Body of pancreas (tissue), 4 donors: Measurements from ENCODE around the gene PDE6B. TPM values are rescaled to one million over a fixed set of nuclear protein-coding genes. Genes with fewer than 3 reads are reported as not detected.

Experiments used
- ATAC-seq: fragments of 150-250 bp; one replicate; pipeline ENCODE4 v1.9.1; 2016
- DNase-seq, 4 donors: peaks; one replicate each; pipeline ENCODE4 v3.0.0-alpha.2; 2019
- H3K27ac ChIP-seq, 4 donors: fragments of 200-600 bp; sonication (generic); 1 replicate in 3 of 4; 2 replicates in 1 of 4; pipeline versions ENCODE4 v1.5.1 to v1.6.1; 2016 to 2019; ENCODE audit warnings: mild to moderate bottlenecking in 1 of 4, mixed read lengths in 1 of 4, moderate library complexity in 1 of 4
- H3K27me3 ChIP-seq, 2 donors: fragments of 200-600 bp; sonication (generic); one replicate each; pipeline ENCODE4 v1.6.0; 2016; ENCODE audit warnings: mild to moderate bottlenecking in 1 of 2
- H3K36me3 ChIP-seq, 2 donors: fragments of 200-600 bp; sonication (generic); replicated peaks in 1 of 2; 2 replicates each; pipeline ENCODE4 v1.5.1; 2016; ENCODE audit warnings: low read depth in 2 of 2; ENCODE audit not compliant: insufficient read depth in 1 of 2
- H3K4me1 ChIP-seq: fragments of 200-600 bp; sonication (generic); one replicate; pipeline ENCODE4 v1.6.0; 2016
- H3K4me3 ChIP-seq, 2 donors: fragments of 200-600 bp; sonication (generic); 1 replicate in 1 of 2; 2 replicates in 1 of 2; pipeline ENCODE4 v1.5.1; 2016 to 2019
- H3K9me3 ChIP-seq, 3 donors: fragments of 200-600 bp; sonication (generic); 1 replicate in 2 of 3; 2 replicates in 1 of 3; pipeline ENCODE4 v1.5.1; 2016
- POLR2A ChIP-seq, 3 donors: fragments of 450-650 bp; IDR thresholded peaks; one replicate each; pipeline ENCODE4 v1.6.1; 2016; ENCODE audit warnings: antibody characterized with exemption in 3 of 3, mild to moderate bottlenecking in 2 of 3
- WGBS, 2 donors: methylation state at CpG; one replicate each; pipeline ENCODE4 v1.1.5; 2017; 5-methylcytosine and 5-hydroxymethylcytosine counted together
- intact Hi-C: fragments of 100-400 bp; cut with DNase I; formaldehyde crosslinking; loops from one replicate; pipeline ENCODE4 v1.15.1; 2023
- total RNA-seq, 2 donors: library from RNA; depleted of rRNA; stranded (reverse); fragments of >200 nt; gene quantifications; one replicate each; pipeline ENCODE4 v1.1.0, GENCODE V29; 2016
- TF ChIP-seq, protein P1 (sequence below), 7 experiments: fragments of 450-650 bp in 4 of 7; fragments of 200-600 bp in 3 of 7; sonication (generic) in 3 of 7; IDR thresholded peaks; one replicate each; pipeline ENCODE4 v1.5.1; 2016 to 2019; ENCODE audit warnings: antibody characterized with exemption in 7 of 7

Gene PDE6B
- total RNA-seq, 2 donors from 2014 or later: 0.26 TPM; not detected in 1

- H3K27ac ChIP-seq: no peak overlapping the region
- no peaks in the 10 kb centered on the region for H3K36me3 ChIP-seq
- 79 to 87% methylated on average over 7 to 8 of the region's 9 CpGs for WGBS, 2 donors
- TF ChIP-seq, protein P1, sequence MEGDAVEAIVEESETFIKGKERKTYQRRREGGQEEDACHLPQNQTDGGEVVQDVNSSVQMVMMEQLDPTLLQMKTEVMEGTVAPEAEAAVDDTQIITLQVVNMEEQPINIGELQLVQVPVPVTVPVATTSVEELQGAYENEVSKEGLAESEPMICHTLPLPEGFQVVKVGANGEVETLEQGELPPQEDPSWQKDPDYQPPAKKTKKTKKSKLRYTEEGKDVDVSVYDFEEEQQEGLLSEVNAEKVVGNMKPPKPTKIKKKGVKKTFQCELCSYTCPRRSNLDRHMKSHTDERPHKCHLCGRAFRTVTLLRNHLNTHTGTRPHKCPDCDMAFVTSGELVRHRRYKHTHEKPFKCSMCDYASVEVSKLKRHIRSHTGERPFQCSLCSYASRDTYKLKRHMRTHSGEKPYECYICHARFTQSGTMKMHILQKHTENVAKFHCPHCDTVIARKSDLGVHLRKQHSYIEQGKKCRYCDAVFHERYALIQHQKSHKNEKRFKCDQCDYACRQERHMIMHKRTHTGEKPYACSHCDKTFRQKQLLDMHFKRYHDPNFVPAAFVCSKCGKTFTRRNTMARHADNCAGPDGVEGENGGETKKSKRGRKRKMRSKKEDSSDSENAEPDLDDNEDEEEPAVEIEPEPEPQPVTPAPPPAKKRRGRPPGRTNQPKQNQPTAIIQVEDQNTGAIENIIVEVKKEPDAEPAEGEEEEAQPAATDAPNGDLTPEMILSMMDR (IDR thresholded peaks at IDR 0.05): no peak
- no peak for TF ChIP-seq POLR2A (IDR thresholded peaks at IDR 0.05)
- H3K4me1 ChIP-seq: peaks cover 47% of the 10 kb centered on the region
- DNase-seq (no peak), ATAC-seq (no peak)
- intact Hi-C loops: no loop called here
- no peak overlapping the region for H3K4me3 ChIP-seq
- H3K9me3 ChIP-seq: no peaks in the 10 kb centered on the region
- H3K27me3 ChIP-seq: no peaks in the 10 kb centered on the region
Measured at GRCh38 chr4:680091-680490, 54.7 kb downstream of the PDE6B start.

DNA sequence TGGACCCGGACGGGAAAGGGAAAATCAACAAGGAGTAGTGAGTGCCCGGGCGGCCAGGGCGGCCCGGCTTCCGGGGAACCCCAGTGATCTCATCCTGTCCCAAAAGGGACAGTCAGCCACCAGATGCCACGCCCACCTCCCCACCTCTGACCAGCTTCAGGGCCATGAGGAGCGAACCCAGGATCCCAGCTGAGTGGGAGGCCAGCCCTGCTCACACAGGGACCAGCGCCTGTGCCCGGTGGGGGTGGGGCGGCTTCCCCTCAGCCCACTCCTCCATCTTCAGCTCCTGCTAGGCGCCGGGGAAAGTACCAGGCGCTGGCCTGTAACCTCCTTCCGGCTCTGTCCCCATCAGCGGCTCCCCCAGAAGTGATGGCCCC, 55.2 kb downstream of the PDE6B start:
- H3K27ac ChIP-seq: no peak overlapping the region
- no peak for TF ChIP-seq POLR2A (IDR thresholded peaks at IDR 0.05)
- TF ChIP-seq, protein P1 (IDR thresholded peaks at IDR 0.05): no peak
- peaks cover 42% of the 10 kb centered on the region for H3K4me1 ChIP-seq
- DNase-seq (no peak), ATAC-seq (peak; percentile 2)
- H3K9me3 ChIP-seq: no peaks in the 10 kb centered on the region
- intact Hi-C loops: no loop called here
- H3K4me3 ChIP-seq: no peak overlapping the region
- 77 to 78% methylated on average over 8 to 17 of the region's 17 CpGs for WGBS, 2 donors
- H3K27me3 ChIP-seq: no peaks in the 10 kb centered on the region
- H3K36me3 ChIP-seq: no peaks in the 10 kb centered on the region

DNA sequence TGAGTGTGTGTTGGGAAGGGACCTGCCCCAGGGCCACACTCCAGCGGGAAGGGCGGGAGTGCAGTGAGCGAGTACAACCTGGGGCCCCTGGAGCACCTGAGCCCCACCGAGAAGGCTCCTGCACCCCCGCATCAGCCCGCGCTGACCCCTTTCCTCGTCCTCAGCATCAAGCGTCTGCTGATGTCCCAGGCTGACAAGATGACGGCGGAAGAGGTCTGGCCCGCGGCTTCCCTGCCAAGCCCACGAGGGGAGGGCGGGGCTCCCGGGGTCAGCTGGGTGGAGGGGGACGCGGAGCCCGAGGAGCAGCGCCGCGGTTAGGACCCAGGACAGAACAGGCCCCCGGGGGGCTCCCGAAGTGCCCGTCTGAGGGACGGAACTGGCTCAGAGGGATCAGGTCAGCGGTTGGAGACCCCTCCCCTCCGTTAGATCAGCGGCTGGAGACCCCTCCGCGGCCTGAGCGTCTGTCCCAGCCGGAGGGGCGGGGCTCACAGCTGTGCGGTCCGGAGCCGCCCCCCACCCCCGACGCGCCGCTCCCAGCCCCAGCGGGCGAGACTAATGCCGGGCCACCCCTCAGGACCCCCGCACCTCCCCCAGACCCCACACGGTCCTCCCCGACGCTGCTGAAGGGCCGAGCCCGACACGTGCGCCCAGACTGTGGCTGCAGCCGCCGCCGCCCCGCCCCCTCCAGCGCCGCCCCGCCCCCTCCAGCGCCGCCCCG, 55.7 kb downstream of the PDE6B start:
- Histone ChIP-seq H3K27me3 (no peaks in the 10 kb centered on the region), H3K27ac (no peak overlapping the region), H3K4me3 (peak overlapping the region in 1 of 2 donors; percentile 21), H3K4me1 (peaks cover 37% of the 10 kb centered on the region), H3K9me3 (no peaks in the 10 kb centered on the region), H3K36me3 (no peaks in the 10 kb centered on the region)
- WGBS, 2 donors: 9 to 24% methylated on average over 7 to 41 of the region's 62 CpGs
- TF ChIP-seq POLR2A (IDR thresholded peaks at IDR 0.05): no peak
- TF ChIP-seq, protein P1 (IDR thresholded peaks at IDR 0.05): no peak
- intact Hi-C loops: no loop called here
- DNase-seq: peak in 3 of 4 donors; percentile 53 to 65 (median 55)
- peak; percentile 32 for ATAC-seq

DNA sequence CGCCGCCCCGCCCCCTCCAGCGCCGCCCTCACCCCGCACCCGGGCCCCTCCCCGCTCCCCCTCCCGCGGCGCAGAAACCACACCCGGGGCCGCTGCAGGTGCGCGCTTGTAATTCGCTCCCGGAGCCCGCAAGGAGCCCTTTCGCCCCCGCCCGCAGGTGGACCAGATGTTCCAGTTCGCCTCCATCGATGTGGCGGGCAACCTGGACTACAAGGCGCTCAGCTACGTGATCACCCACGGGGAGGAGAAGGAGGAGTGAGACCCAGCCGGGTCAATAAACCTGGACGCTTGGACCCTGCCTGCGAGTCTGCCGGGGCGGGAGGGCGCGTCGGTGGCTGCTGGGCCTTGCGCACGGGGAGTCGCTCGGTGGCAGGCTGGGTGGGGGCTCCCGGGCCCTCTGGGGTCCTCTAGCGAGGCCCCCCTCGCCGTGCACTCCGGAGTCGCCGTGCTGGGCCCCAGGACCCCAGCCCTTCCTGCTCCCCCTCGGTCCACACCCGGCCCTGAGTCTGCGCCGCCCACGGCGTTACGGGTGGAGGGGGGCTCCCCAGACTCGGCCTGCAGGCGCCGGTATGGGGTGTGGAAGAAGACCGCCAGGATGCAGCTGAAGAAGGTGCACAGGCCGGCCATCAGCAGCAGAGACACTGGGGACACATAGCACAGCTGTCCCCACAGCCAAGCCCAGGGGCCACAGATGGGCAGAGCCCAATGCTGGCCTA, 56.5 kb downstream of the PDE6B start:
- peak; percentile 70 to 85 (median 78) for DNase-seq
- WGBS, 2 donors: 59 to 70% methylated on average over 6 to 40 of the region's 58 CpGs
- H3K4me1 ChIP-seq: peaks cover 40% of the 10 kb centered on the region
- H3K9me3 ChIP-seq: no peaks in the 10 kb centered on the region
- H3K27me3 ChIP-seq: no peaks in the 10 kb centered on the region
- H3K27ac ChIP-seq: no peak overlapping the region
- no peak overlapping the region for H3K4me3 ChIP-seq
- peak; percentile 36 for ATAC-seq
- no peak for TF ChIP-seq POLR2A (IDR thresholded peaks at IDR 0.05)
- TF ChIP-seq, protein P1 (IDR thresholded peaks at IDR 0.05): no peak
- H3K36me3 ChIP-seq: no peaks in the 10 kb centered on the region
- intact Hi-C loops: no loop called here
